Measurements from ENCODE around the gene MRLN.

Gene MRLN

GRCh38 chr10:59698326-59698725 lies 54.9 kb downstream of the MRLN start:
- Mint-ChIP-seq H3K36me3 (no peaks in the 10 kb centered on the region), H3K4me3 (no peak overlapping the region), H3K9me3 (no peaks in the 10 kb centered on the region), H3K4me1 (no peaks in the 10 kb centered on the region), H3K27ac (no peak overlapping the region), H3K27me3 (peaks cover 7% of the 10 kb centered on the region)

- no peaks in the 10 kb centered on the region for H3K36me3 Mint-ChIP-seq
- no peak overlapping the region for H3K4me3 Mint-ChIP-seq
These were observed 57.6 kb downstream of the MRLN start for GRCh38 chr10:59695637-59696036.

GRCh38 chr10:59694936-59695335 lies 58.3 kb downstream of the MRLN start:
- Mint-ChIP-seq H3K4me3 (no peak overlapping the region), H3K36me3 (no peaks in the 10 kb centered on the region), H3K27me3 (peaks cover 5% of the 10 kb centered on the region)

More at GRCh38 chr10:59695637-59696036, 57.6 kb downstream of the MRLN start:
- Mint-ChIP-seq H3K4me1 (no peaks in the 10 kb centered on the region), H3K27ac (no peak overlapping the region), H3K9me3 (no peaks in the 10 kb centered on the region), H3K27me3 (peaks cover 6% of the 10 kb centered on the region)

GRCh38 chr10:59692113-59692512 lies 61.1 kb downstream of the MRLN start:
- H3K9me3 Mint-ChIP-seq: no peaks in the 10 kb centered on the region
- no peak overlapping the region for H3K27ac Mint-ChIP-seq
- no peaks in the 10 kb centered on the region for H3K4me1 Mint-ChIP-seq
- peaks cover 2% of the 10 kb centered on the region for H3K27me3 Mint-ChIP-seq
- no peaks in the 10 kb centered on the region for H3K36me3 Mint-ChIP-seq
- H3K4me3 Mint-ChIP-seq: no peak overlapping the region

More at GRCh38 chr10:59694936-59695335, 58.3 kb downstream of the MRLN start:
- H3K9me3 Mint-ChIP-seq: no peaks in the 10 kb centered on the region
- H3K27ac Mint-ChIP-seq: no peak overlapping the region
- no peaks in the 10 kb centered on the region for H3K4me1 Mint-ChIP-seq

GRCh38 chr10:59688921-59689351 lies 64.3 kb downstream of the MRLN start:
- Mint-ChIP-seq H3K36me3 (no peaks in the 10 kb centered on the region), H3K9me3 (no peaks in the 10 kb centered on the region), H3K27ac (no peak overlapping the region)

GRCh38 chr10:59687657-59688056 lies 65.6 kb downstream of the MRLN start:
- Mint-ChIP-seq H3K4me3 (no peak overlapping the region), H3K4me1 (no peaks in the 10 kb centered on the region), H3K36me3 (no peaks in the 10 kb centered on the region), H3K27me3 (peaks cover 5% of the 10 kb centered on the region), H3K27ac (no peak overlapping the region), H3K9me3 (no peaks in the 10 kb centered on the region)

More at GRCh38 chr10:59688921-59689351, 64.3 kb downstream of the MRLN start:
- H3K27me3 Mint-ChIP-seq: peaks cover 5% of the 10 kb centered on the region
- no peaks in the 10 kb centered on the region for H3K4me1 Mint-ChIP-seq
- H3K4me3 Mint-ChIP-seq: no peak overlapping the region
